GM18520 (cell line): Measurements from ENCODE around the gene EVX1.

Source experiments
- ATAC-seq: cut with Tn5 transposase; IDR thresholded peaks from one replicate; pipeline ENCODE4 v1.9.1; 2021; ENCODE audit not compliant: unreplicated experiment

The EVX1 gene

DNA sequence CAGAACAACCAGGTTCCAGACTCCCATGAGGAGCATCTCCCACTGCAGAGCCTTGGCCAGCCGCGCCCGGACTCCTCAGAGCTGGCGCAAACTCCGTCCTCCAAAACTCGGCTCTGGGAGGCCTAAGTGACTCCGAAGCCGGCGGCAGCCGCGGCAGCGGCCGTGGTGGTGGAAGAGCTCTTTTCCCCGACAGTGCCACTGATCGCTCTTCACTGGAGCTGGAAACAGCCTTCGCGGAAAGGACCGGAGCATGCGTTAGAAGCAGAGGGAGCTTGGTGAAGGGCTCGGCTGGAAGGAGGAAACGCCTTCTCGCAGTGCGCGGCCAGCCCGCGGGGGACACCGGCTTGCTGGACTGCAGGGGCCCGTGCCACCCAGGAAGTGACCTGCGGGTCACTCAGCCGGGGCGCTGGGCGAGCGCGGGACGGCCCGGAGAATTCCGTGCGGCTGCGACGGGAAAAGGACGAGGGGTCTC lies 37.7 kb upstream of the EVX1 start:
- ATAC-seq = no peak

DNA sequence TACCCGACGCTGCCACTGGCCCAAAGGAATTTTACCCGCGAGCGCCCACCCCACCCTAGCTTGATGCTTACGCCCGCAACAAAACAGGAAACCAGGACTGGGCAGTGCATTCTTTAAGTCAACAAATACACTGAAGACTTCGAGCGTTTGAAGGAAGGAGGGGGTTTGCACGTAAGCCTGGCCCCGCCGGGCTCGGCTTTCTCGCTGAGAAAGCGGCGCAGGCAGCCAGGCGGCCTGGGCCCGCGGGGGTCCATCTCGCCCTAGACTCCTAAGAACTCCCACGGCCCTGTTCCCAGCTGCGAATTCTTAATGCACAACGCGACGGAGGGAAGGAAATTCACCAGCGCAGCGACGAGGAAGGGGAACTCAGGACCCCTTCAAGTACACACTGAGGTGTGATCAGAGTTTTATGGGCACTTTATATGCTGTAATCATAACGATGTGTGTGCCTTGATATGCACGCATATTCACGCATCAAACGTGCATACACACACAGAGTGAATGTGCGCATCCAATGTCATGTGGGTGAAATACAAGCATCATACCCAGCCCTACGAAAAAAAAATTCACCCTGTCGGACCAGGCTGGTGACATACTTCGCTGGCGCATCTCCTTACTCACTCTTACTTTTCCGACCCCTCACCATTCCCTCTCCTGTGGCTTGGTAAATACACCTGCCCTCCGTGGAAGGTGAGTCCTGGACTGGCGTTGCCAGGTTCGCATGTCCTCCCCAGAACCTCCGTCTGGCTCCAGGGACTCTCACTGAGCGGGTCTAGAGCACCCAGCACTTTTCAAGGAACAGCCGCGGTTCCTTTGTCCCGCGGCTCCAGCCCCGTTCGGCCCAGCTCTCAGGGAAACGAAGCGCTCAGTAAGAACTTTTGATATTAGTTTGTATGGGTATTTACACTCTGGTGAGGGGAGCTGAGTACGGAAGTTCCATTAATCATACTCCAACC lies 37.0 kb upstream of the EVX1 start:
- no peak for ATAC-seq

DNA sequence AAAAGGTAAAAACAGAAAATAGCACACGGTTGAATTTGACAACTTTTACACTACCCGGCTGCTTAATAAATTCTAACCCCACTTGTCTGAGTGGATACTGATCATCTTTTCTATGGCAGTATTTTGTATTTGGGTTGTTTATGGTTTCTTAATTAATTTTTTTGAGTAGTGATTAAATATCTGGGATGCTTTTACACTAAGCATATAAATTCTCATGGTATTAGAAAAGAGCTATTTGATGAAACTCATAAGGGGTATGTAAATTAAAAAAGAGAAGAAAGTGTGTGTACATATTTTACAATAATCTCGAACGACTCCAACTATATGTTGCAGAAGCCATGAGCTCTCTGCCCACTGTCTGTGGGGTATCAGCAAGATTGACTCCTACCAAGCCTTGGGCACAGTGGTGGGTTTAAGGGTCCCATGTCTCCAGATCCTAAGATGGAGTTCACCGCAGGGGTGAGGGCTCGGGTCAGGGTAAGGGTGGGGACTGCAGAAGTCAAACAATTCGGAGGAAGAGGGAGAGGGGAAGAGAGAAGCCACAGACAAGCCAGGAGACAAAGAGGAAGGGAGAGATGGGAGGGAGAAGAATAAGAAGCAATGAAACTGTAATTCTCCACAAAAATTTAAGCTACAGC lies 35.1 kb upstream of the EVX1 start:
- ATAC-seq = no peak

DNA sequence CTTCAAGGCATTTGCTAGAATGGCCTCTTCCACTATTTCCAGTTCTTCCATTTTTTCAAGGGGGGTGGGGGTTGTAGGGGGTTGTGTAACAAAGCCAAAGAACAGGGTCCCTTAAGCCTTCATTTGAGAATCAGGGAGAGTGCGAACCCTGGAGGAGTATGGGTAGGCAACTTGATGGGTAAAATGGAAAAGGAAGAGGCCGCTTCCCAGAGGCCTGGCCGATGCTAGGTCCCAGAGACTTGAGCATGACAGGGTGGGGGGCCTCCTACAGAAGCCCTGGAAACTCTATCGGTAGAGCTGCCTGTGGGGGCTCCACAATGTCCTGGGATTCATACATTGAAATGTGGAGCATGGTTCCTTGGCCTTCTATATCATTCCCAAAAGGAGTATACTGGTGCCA lies 33.6 kb upstream of the EVX1 start:
- no peak for ATAC-seq

DNA sequence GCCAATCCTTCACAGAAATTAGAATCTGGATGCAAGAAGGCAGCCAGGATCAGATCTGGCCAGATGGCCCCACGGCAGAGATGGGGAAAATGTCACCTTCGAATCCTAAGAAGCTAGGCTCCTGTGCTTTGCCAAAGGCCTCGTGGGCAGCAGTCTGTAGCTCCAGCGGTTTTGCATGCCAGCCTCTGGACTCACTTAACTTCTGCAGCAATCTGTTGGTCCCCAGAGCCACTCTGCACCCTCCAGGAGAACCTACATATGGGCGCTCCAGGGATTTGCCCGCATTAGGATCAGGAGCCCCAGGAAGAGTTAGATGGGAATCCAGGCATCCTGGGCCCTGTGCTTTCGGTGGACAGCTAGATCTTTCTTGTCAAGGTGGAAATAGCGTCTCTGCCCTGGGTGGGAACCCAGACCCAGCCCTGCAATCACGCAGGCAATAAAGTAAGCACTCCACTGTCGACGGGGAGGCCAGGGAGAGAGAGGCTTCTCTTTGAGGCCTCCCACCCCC lies 32.6 kb upstream of the EVX1 start:
- ATAC-seq = no peak

DNA sequence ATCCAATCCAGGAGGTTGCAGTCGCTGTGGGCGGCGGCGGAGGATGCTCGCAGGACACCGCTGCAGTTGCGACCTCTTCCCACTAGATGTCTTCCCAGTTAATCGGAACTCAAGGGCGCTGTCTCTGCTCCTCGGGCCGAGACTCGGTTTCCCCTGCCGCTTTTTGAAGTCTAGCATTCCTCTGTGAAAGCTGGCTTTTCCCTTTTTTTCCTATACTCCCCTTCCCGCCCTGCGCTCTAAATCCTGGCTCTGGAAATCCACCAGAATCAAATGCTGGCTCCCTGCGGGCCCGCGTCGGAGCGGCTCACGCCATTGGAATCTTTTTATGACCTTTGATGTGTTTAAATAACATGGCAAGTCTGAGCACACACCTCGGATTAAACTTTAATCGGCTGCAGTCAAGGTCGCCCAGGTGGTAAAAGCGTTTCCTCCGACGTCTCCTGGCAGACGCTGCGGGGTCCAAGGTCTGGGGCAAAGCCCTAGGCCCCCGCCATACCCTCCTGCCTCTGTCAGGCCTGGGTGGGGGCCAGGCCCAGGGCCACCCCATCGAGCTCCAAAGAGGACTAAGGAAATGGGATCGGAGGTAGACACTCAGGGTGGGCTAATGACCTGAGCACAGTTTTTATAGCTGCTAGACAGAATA lies 32.0 kb upstream of the EVX1 start:
- no peak for ATAC-seq

DNA sequence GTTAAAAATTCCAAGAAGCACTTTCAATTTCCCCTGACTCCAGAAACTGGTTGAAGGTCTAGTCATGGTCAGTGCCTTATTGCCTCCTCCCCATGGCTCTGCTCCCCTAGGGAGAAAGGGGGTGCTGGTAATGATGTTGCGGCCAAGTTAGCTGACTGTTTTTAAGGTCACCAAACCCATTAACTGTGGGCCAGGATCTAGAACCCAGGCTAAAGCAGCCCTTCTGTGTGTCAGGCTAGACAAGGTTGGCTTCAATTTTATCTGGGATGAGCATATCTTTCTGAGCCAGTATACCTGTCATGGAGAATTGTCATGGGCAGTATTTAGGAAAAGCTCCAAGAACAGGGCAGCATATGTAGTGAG lies 31.5 kb upstream of the EVX1 start:
- no peak for ATAC-seq

DNA sequence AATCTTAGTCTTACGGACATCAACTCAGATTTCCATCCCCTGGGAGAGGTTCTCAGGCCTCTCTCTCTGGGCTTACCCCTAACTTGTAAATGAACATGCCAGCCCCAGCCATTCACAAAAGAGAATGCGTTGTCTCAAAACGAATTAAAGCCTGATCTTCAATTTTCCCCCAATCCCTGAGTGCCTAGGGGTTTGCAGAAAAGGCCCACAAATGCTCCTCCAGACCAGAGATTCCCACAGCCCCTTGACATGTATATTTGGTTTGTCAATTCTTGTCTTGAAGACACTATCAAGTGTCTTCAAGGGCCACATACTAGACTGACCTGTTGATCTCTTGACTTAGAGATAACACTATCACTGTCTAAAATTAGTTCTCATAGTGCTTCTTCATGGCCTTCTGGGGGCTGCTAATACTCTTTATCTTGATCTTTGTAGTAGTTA lies 30.8 kb upstream of the EVX1 start:
- ATAC-seq = no peak

DNA sequence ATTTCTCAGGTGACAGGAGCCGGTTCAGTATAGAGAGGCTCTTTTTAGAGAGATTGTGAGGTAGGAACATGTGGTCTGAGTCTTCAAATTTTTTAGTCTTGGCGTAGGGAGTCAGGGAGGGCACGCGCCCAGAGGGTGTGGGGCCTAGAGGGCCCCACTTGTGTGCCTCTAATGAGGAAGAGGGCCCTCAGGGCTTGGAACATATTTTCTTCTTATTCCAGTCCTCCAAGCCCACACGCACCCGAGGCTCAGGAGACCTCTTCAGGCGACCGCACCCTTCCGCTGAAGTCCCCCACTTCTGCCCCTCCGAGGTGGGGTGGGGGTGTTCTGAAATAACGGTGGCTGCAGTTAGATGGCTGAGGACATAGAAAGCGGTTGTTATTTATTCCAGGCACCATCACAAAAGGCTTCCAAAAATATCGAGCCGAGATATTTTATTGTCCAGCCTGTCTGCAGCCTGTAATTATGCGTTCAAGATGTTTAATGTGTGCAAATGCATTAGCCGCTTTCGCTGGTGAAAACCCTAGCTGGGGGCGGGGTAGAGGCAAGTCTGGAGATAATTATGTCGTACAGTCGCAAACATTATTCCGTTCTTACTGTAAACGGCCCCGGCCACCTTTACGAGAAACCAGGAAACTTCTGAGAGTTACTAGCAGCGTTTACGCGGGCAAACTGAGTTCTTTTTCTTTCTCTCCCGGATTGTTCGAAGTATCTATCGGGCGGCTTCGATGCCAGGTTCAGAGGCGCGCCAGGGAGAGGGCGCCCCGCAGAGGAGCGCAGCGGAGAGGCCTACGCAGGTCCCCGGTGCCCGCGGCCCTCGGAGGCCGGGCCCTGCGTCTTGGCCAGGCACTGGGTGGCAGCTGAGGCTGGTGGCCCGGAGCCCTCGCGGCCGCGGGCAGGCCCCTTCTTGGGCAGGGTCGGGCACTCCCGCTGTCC lies 29.8 kb upstream of the EVX1 start:
- ATAC-seq = no peak

DNA sequence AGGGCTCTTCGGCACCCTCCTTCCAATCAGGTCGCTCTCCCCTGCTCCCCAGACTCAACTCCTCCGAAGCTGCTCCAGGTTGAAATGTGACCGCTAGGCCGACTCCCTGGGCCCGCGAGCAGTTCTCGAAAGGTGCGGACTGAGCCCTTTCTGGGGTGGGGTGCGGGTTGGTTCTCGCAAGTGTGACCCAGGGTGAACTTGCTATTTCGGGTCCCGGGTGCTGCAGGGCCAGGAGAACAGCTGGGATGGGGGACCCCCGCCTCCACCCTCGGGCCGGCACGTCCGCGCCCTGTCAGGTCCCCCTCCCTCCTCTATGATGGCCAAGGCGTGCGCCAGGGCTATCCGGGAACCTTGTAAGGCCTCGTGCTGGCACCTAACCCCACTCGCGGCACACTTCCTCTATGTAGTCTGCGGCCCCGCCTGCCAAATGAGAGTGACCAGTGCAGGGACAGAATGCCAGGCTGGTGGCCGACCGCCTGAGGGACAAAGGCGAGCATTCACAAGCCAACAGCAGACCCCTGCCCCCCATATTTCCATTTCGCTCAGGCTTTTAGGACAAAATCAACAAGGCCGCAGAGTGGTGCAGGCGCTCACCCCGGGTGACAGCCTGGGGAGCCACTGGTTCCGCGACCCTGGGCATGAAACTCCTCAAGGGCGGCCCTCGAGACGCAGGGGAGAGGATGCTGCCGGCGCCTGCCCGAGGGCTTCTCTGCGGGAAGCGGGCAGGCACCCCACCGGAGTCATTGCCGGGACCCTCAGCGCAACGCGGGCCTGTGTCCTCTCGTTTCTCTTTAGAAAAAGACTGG lies 29.0 kb upstream of the EVX1 start:
- ATAC-seq = no peak

DNA sequence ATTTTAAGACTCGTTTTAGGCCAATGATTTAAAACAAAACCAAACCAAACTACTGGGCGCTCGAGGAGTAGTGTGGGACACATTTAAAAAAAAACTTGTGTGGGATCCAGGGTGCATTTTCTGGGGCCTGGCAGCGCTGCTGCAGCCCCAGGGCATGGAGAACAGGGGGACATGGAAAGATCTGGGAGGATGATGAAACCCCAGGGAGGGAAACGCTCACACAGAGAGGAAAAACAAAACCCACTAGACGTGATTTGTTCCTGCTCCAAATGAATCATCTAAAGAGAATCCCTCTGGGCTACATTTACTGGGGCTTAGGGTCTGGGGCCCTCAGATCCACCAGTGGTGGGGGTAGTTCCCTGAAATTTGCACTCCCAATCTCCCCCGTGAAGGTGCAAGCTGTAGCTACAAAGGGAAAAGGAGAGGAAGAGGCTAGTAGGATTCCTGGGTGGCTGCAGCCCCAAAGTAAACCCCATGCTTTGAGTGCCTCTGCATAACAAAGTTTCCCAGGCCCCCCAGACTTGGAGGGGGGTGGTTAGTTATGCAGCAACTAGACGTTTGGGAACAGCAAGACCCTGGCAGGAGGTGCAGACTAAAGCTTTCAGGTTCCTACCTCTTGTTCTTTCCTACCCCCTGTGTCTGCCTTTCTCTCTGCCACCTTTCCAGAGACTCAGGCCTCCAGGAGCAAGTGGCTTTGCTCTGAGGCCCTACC lies 28.2 kb upstream of the EVX1 start:
- ATAC-seq = no peak

DNA sequence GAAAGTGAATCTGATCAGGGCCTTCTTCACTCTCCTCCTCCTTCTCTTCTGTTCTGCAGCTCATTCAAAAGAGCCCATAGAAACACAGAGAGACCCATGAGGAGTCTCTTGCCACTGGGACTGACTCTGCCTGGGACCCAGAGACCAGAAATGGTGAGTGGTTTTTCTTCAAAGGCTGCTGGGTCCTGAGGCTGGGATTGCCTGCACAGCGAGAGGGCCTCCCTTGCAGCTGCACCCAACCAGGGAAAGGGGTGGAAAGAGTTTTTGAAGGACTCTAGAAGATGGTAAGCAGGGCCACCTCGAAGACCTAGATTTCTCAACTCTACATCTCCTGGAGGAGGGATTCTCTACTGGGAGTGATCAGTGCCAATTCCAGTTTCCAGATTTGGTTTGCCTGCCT lies 27.2 kb upstream of the EVX1 start:
- no peak for ATAC-seq

DNA sequence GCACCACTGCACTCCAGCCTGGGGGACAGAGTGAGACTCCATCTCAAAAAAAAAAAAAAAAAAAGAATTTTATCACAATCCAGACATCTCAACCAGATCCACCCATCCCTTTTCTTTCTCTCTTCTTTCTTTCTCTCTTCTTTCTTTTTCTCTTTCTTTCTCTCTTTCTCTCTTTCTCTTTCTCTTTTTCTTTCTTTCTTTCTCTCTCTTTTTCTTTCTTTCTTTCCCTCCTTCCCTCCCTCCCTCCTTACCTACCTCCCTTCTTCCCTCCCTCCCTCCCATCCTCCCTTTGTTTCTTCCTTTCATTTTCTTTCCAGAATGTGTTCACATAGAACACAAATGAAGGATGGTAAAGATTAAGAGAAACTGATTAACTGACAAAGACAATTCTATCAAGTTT lies 24.7 kb upstream of the EVX1 start:
- no peak for ATAC-seq

DNA sequence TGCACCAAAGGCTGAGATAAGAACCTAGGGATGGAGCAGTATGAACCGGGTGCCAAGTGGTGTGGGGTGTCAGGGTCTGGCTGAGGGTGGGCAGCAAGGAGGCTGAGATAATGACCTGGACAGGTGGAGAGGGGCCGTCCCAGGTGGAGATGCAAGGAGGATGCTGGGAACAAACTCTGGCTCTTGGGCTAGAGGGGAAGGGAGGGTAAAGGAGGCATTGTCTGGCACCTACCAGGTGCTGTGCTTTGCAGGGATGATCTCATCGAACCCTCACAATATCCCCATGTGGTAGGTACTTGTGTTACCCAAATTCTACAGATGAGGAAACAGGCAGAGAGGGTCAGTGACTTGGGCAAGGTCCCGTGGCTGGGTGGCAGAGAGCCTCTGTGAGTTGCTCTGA lies 22.8 kb upstream of the EVX1 start:
- no peak for ATAC-seq

DNA sequence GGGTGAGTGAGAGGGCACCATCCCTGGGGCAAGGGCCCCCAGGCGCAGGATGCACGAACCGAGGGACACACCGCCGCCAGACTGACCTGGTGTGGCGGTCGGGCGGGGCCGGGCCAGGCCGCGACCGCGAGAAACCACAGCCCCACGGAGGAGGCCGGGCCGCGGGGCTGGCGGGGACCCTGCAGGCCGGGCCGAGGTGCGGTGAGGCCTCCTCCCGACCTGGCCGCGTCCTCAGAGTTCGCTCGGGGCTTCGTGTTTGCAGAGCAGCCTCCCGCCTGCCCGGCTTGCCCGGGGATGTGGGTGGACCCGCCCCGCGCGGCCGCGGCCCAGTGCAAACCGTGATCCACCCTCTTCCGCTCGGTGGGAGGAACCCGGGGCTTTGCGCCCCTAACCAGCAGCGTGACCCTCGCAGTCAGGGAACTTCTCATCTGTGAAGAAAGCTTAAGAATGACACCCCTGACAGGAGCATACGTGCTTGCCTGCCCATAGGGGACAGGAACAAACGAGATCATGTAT lies 22.1 kb upstream of the EVX1 start:
- no peak for ATAC-seq

DNA sequence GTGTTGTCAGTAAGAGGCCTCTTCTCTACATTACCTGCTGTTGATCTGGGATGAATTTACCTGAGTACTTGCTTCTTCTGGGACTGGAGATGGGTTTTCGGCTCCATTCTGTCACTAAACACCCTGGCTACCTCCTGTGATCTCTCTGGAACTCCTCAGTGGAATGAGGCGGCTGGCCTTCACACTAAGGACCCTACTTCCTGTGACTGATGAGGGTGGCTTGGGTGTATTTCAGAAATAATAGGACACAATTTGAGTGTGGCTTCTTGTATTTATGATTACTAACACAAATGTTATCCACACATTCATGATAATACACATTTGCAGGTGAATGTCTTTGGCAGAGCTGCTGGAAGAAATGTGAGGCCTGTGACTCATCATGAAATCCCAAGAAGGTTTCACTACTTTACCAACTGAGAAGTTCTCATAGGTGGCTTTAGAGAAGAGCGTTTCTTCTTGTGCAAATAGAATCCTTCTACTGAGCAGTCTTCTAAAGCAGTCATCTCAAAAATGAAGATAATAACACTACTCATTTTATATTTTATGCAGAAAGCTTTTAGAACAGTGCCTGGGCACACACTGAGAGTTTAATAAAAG lies 21.3 kb upstream of the EVX1 start:
- ATAC-seq = no peak

DNA sequence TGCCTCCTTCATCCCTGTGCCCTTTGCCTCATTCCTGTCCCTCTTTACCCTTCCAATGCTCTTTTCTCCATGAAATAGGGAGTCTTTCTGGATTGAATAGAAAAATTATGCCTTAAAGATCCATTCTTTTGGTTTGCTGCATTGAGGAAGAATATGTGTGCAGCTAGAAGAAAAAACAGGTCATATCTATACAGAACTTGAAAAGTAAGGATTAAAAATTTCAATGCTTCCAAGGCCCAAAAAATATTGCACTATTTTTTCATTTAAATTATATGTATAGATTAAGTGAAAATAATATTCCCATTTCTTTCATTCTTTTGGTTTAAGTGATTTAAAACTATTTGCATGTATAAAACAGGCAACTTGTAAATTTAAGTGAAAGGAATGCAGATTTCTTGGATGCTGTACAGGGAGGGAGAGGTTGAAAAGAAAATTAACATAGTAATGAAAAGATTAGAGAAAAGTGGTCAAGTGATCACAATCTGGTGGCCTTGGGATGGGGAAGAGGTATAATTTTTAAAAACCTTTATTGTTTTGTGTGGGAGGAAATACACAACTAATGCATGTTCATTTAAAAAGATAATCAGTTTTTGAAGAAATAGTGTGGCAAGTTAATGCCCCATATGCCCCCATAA lies 18.5 kb upstream of the EVX1 start:
- no peak for ATAC-seq
